HG02678 (cell line): Measurements from ENCODE around the gene MAEA.
"Not testable (repeated sequence)": the region's sequence is repeated elsewhere in the genome, so short reads cannot be mapped to it uniquely, and the experiment has no call there.

Source experiments
- ATAC-seq: cut with Tn5 transposase; IDR thresholded peaks from one replicate; pipeline ENCODE4 v1.9.1; 2021; ENCODE audit warnings: mild to moderate bottlenecking, moderate library complexity; ENCODE audit not compliant: unreplicated experiment

The MAEA gene

GRCh38 chr4:1277667-1278665, 11.7 kb upstream of the MAEA start:
- ATAC-seq, result no peak

- ATAC-seq, result no peak
Observed at GRCh38 chr4:1279253-1279652, 10.4 kb upstream of the MAEA start.

- no peak for ATAC-seq
Observed at GRCh38 chr4:1283711-1284110, 6.0 kb upstream of the MAEA start.

- ATAC-seq, result no peak
Observed at GRCh38 chr4:1285151-1285789, 4.4 kb upstream of the MAEA start.

GRCh38 chr4:1285790-1286553, 3.7 kb upstream of the MAEA start:
- ATAC-seq, result no peak

GRCh38 chr4:1288786-1289185, 905 bp upstream of the MAEA start:
- no peak for ATAC-seq

GRCh38 chr4:1290165-1290977, 680 bp downstream of the MAEA start:
- no peak for ATAC-seq

- ATAC-seq, result no peak
Observed at GRCh38 chr4:1291091-1291490, 1.4 kb downstream of the MAEA start.

- no peak for ATAC-seq
Observed at GRCh38 chr4:1291996-1292702, 2.5 kb downstream of the MAEA start.

GRCh38 chr4:1292703-1293011, 3.0 kb downstream of the MAEA start:
- ATAC-seq, result not testable (repeated sequence)

GRCh38 chr4:1293531-1293941, 3.8 kb downstream of the MAEA start:
- no peak for ATAC-seq

GRCh38 chr4:1293991-1294390, 4.3 kb downstream of the MAEA start:
- ATAC-seq, result no peak

- no peak for ATAC-seq
Observed at GRCh38 chr4:1294424-1294823, 4.7 kb downstream of the MAEA start.

- no peak for ATAC-seq
Observed at GRCh38 chr4:1294891-1295290, 5.2 kb downstream of the MAEA start.

- no peak for ATAC-seq
Observed at GRCh38 chr4:1295405-1296055, 5.8 kb downstream of the MAEA start.

- no peak for ATAC-seq
Observed at GRCh38 chr4:1296324-1297022, 6.8 kb downstream of the MAEA start.

GRCh38 chr4:1297023-1297395, 7.3 kb downstream of the MAEA start:
- no peak for ATAC-seq

- no peak for ATAC-seq
Observed at GRCh38 chr4:1297456-1298325, 8.0 kb downstream of the MAEA start.
